ENCODE data around the gene MBTPS2. TPM values are rescaled to one million over a fixed set of nuclear protein-coding genes. Genes with fewer than 3 reads are reported as not detected.
A peak's percentile ranks its signal among the peaks of the same experiment; 100 is the strongest.

Gene MBTPS2
- total RNA-seq, 1 donor from 2014 or later, result 13.5 TPM

DNA sequence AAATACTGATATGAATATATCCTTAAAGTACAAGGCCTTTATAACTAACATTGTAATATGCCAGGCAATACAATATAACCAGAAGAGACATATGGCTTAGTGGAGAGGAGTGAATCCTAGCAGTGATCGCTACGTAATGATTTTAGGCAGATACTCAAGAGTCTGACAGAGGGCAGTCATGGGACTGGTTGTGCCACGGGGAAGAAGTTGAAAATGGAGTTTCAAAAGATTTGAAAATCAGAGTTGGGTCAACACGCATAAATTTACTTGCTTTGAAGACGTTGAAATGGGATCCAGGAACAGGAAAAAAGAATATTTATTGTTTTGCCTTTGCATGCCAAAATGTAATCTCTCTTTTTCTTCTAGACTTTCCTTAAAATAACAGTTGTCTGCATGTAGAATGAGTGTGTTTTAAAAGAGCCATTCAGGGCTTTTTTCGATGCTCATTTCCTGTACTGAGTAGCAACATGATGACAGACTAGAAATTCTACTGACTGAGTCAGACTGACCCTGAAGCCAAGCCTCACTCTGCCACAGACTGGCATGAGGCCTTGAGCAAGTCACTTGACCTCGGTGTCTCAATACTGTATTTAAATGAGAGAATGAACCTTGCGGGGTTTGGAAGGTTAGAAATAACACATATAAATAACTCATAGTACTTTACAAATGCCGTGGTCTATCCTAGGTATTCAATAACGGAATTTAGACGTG, 93.0 kb downstream of the MBTPS2 start:
- Mint-ChIP-seq H3K9me3 (ENCODE audit: low read depth) (no peaks in the 10 kb centered on the region), H3K4me1 (ENCODE audit: low read depth) (no peaks in the 10 kb centered on the region), H3K36me3 (ENCODE audit: insufficient read depth) (no peaks in the 10 kb centered on the region), H3K27ac (peak overlapping the region; percentile 54), H3K27me3 (peaks cover 2% of the 10 kb centered on the region), H3K4me3 (ENCODE audit: low read depth) (no peak overlapping the region)
- DNase-seq (ENCODE audit: low spot score, unreplicated experiment), result no peak
- TF ChIP-seq CTCF (IDR thresholded peaks at IDR 0.05; ENCODE audit: unreplicated experiment), result no peak

DNA sequence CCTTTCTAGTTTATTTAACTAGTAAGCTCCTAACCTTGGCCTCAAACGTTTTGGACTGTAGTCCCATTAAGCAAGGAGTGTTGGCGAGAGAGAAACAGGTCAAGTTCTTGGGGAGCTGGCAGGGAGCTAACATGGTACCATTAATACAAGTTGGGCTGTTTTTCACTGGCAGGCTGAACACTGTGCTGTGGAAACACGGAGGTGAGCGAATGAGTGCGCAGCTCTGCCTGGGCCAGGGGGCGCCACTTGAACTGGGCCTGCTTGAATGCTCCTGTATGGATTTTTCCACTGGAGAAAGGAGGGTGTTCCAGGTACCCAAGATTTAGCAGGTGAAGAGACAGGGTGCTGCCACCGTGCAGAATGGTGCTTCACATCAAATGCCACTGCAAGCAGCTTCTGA, 93.7 kb downstream of the MBTPS2 start:
- no peak for TF ChIP-seq CTCF (IDR thresholded peaks at IDR 0.05; ENCODE audit: unreplicated experiment)
- H3K9me3 Mint-ChIP-seq (ENCODE audit: low read depth), result no peaks in the 10 kb centered on the region
- H3K36me3 Mint-ChIP-seq (ENCODE audit: insufficient read depth), result no peaks in the 10 kb centered on the region
- H3K4me1 Mint-ChIP-seq (ENCODE audit: low read depth), result no peaks in the 10 kb centered on the region
- no peak for DNase-seq (ENCODE audit: low spot score, unreplicated experiment)
- H3K27ac Mint-ChIP-seq, result no peak overlapping the region
- H3K27me3 Mint-ChIP-seq, result peaks cover 2% of the 10 kb centered on the region
- no peak overlapping the region for H3K4me3 Mint-ChIP-seq (ENCODE audit: low read depth)

DNA sequence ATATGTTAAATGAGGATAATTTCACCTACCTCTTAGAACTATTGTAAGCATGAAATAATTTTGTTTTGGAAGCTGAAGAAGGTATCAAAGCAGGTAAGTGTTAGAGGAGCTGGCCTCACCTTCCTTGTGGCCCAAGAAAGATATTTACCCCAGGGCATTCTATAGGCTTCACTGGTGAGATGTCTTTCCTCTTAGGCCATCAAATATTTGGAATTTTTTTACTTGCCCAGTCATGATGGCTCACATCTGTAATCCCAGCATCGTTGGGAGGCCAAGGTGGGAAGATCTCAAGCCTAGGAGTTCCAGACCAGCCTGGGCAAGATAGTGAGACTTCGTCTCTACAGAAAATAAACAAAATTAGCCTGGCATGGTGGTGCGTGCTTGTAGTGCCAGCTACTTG, 95.0 kb downstream of the MBTPS2 start:
- H3K36me3 Mint-ChIP-seq (ENCODE audit: insufficient read depth), result no peaks in the 10 kb centered on the region

More for the DNA sequence above, 95.0 kb downstream of the MBTPS2 start:
- Mint-ChIP-seq H3K27me3 (no peaks in the 10 kb centered on the region), H3K4me1 (ENCODE audit: low read depth) (no peaks in the 10 kb centered on the region), H3K27ac (no peak overlapping the region), H3K4me3 (ENCODE audit: low read depth) (no peak overlapping the region), H3K9me3 (ENCODE audit: low read depth) (no peaks in the 10 kb centered on the region)
- no peak for TF ChIP-seq CTCF (IDR thresholded peaks at IDR 0.05; ENCODE audit: unreplicated experiment)
- no peak for DNase-seq (ENCODE audit: low spot score, unreplicated experiment)

Other genes with a start within 250 kb of the MBTPS2 start
- gene KLHL34, start 181.3 kb upstream of the MBTPS2 start, total RNA-seq, result not detected in 2 replicates
- gene SMPX, start 81.5 kb upstream of the MBTPS2 start, total RNA-seq, result not detected in 2 replicates
- gene YY2, start 16.4 kb downstream of the MBTPS2 start, total RNA-seq, result 2.2 and 2.3 TPM in 2 replicates
- 280 and 288 TPM in 2 replicates for gene SMS, start 101.1 kb downstream of the MBTPS2 start, total RNA-seq
- 0.48 and 0.71 TPM in 2 replicates for gene PHEX, start 192.7 kb downstream of the MBTPS2 start, total RNA-seq

All from progenitor cell of endocrine pancreas (in vitro differentiated cells).